Measurements from ENCODE around the gene POLD1.
"Not testable (repeated sequence)": the region's sequence is repeated elsewhere in the genome, so short reads cannot be mapped to it uniquely, and the experiment has no call there.

The POLD1 gene

DNA sequence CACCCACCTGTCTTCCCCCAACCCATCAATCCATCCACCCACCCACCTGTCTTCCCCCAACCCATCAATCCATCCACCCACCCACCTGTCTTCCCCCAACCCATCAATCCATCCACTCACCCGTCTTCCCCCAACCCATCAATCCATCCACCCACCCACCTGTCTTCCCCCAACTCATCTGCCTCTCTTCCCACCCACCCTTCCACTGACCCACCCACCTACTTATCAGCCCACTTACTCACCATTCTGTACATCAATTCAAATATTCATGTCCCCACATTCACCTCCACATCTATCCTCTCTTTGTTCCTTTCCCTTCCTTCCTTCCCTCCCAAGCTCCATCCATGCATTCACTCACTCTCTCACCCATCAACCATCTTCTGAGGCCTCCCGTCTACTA lies 55.0 kb downstream of the POLD1 start:
- DNase-seq: not testable (repeated sequence)

DNA sequence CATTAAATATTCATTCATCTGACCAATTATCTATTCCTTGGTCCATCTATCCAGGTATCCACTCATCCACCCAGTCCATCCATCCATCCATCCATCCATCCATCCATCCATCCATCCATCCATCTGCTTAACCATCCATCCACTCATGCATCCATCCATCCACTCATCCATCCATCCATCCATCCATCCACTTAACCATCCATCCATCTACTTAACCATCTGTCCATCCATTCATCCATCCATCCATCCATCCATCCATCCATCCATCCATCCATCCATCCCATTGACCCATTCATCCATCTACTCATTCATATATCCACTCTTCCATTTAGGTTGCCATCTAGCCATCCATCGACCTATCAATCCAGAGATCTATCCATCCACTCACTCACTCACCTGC lies 59.9 kb downstream of the POLD1 start:
- no peak for DNase-seq

DNA sequence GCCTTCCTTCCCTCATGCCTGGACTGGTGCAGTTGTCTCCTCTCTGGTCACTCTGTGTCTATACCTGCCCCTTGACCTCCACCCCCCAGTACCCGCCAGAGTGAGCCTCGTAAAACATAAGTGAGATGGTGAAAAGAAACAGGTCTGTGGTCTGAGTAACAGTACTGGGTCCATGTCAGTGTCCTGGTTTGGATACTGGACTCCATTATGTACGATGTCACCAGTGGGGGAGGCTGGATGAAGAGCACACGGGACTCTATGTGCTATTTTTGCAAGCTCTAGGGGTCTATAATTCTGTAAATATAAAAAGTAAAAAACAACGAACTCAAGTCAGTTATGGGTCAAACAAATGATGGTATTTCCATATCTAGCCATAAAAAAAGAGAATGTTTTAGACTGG lies 62.9 kb downstream of the POLD1 start:
- no peak for DNase-seq

DNA sequence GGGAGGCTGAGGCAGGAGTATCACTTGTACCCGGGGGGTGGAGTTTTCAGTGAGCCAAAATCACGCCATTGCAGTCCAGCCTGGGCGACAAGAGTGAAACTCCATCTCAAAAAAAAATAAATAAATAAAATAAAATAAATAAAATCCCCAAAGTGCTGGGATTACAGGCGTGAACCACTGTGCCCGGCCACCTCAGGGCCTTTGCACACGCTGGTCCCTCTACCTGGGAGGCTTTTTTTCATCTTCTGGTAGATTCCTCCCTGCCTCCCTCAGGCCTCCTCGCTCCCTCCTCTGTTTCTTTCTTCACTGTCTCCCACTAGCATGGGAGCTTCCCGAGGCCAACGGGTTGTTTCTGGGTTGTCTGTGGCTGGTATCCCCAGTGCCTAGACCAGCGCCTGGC lies 63.6 kb downstream of the POLD1 start:
- no peak for DNase-seq

DNA sequence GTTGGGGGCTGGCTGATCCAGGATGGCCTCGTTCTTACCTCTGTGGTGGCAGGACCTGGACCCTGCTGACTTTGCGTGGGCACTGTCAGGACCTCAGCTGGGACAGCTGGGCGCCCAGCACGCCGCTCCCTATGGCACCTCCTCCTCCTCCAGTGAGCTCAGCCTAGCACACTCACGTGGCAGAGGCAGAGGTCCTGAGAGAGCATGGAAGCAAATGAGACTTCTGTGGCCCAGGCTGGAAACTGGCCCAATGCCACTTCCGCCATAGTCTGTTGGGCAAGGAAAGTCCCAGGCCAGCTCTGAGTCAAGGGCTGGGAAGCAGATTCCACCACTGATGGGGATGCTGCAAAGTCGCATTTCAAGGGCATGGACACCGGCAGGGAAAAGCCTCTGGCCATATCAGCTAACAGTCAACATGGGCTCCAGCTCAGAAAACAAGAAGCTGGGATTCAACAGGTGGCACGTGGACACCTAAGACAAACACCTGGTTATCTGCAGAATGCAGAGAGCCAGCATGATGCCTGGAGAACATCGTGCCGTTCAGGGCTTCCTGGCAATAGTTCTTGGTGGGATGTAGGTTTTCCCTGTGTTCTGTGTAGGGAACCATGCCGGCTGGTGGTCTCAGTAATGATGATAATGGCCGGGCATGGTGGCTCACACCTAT lies 65.2 kb downstream of the POLD1 start:
- no peak for DNase-seq

DNA sequence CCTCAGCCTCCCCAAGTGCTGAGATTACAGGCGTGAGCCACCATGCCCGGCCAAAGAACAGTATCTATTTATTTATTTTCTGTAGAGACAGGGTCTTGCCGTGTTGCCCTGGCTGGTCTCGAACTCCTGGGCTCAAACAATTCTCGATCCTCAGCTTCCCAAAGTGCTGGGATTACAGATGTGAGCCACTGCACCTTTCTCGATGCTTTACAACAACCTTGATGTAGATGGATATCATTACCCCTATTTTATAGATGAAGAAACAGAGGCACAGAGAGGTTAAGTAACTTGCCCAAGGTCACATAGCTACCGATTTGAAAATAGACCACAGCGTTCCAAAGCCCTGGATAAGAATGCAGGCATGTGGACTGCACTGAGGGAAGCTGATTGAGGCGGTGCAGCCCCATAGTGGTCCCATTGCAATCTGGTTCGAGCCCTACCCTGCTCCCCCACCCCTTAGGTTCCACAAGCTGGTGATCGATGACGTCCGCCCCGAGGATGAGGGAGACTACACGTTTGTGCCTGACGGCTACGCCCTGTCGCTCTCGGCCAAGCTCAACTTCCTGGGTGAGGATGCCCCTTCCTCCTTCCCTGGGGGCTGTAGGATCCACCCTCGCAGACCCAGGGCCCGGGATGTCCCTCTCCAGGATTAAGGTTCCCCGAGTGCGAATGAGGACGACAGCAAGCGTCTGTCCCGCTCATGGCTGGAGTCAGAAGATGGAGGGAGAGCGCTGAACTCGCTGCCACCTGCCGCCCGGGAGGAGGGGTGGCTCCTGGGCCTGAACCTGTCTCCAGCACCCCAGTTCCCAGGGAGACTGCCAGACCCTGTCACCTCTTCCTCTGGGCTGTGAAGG lies 66.4 kb downstream of the POLD1 start:
- no peak for DNase-seq

DNA sequence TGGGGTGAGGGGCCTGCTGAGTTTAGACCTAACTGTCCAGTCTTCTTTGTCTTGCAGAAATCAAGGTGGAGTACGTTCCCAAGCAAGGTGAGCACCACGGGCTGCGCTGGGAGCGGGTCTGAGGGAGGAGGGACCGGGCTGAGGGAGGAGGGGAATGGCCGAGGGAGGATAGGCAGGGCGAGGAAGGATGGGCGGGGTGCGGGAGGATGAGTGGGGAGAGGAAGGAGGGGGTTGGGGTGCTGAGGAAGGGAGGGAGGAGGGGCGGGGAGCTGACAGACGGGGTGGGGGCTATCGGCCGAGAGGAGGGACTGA lies 67.0 kb downstream of the POLD1 start:
- DNase-seq: no peak

DNA sequence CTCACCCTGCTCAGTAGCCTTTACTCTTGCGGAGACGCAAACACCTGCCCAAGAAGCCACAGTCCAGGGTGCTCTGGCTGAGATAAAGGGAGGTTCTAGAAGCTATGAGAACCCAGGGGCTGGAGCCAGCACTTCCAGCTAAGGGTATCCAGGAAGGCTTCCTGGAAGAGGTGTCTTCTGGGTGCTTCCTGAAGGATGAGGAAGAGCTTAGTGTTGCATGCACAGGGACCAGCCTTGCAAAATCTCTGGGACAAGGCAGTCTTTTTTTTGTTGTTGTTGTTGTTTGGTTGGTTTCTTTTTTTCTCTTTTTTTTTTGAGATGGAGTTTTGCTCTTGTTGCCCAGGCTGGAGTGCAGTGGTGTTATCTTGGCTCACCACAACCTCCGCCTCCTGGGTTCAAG lies 69.1 kb downstream of the POLD1 start:
- DNase-seq: no peak

DNA sequence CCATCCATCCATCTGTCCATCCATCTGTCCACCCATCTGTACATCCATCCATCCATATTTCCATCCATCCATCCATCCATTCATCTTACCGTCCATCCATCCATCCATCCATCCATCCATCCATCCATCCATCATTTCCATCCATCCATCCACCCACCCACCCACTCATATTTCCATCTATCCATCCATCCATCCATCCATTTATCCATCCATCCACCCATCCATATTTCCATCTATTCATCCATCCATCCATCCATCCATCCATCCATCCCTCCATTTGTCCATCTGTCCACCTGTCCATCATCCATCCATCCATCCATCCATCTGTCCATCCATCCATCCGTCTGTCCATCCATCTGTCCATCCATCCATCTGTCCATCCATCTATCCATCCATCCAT lies 71.8 kb downstream of the POLD1 start:
- no peak for DNase-seq

DNA sequence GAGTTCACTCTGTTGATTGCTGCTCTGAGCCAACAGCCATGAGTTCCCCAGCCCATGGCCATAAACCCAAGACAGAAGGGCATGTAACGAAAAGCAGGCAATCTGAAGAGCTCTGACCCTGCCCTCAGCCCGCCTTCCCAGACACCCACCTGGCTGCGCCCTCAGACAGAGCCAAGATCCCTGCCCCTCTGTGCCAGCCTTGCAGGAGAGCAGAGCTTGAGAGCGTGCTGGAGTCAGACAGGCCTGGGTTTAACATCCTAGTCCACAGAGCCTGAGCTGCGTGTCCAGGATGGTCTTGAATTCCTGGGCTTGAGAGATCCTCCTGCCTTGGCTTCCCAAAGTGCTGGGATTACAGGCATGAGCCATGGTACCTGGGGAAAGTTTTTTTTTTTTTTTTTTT lies 73.2 kb downstream of the POLD1 start:
- no peak for DNase-seq

DNA sequence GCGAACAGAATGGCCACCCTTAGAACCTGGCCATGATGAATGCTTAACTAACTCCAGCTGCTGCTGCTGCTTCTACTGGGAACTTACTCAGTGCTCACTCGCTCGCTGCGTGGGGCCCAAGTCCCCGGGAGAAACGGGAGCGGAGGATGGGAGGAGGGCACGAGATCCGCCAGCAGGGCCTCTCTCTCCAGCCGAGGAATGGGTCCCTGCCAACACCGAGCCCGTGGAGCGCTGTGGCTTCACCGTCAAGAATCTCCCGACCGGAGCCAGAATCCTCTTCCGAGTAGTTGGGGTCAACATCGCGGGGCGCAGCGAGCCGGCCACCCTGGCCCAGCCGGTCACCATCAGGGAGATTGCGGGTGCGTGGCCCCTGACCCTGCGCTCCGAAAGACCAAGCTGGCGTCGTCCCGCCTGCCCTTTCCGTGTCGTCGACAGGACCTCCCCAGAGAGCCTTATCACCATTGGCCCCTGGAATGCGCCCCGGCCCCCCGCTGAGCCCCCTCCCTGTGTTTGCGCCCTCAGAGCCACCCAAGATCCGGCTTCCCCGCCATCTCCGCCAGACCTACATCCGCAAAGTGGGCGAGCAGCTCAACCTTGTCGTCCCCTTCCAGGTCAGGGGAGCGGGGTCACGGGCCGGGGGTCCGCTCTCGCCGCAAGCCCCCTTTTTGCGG lies 74.4 kb downstream of the POLD1 start:
- no peak for DNase-seq

DNA sequence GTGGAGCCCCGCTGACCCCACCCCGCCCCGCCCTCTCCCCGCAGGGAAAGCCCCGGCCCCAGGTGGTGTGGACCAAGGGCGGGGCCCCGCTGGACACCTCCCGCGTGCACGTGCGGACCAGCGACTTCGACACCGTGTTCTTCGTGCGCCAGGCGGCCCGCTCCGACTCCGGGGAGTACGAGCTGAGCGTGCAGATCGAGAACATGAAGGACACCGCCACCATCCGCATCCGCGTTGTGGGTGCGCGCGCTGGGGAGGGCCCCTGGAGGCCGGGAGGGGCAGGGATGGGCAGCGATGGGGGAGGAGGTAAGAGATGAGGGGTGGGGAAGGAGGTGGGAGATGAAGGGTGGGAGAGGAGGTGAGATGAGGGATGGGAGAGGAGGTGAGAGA lies 74.9 kb downstream of the POLD1 start:
- DNase-seq: no peak

DNA sequence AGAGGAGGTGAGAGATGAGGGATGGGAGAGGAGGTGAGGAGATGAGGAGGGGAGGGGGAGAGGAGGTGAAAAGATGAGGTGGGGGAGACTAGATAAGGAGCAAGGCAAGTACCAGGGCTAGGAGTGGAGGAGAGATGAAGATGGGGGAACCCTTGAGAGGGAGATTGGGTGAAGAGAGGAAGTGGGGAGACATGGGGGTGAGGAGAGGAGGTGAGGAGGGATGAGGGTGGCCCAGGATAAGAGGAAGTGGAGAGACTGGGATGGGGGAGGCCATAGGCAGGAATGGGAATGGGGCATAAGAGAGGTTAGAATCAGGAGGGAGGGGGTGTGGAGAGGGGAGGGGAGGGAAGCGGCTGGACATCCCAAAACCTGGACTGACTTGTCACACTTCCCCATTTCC lies 75.5 kb downstream of the POLD1 start:
- no peak for DNase-seq

DNA sequence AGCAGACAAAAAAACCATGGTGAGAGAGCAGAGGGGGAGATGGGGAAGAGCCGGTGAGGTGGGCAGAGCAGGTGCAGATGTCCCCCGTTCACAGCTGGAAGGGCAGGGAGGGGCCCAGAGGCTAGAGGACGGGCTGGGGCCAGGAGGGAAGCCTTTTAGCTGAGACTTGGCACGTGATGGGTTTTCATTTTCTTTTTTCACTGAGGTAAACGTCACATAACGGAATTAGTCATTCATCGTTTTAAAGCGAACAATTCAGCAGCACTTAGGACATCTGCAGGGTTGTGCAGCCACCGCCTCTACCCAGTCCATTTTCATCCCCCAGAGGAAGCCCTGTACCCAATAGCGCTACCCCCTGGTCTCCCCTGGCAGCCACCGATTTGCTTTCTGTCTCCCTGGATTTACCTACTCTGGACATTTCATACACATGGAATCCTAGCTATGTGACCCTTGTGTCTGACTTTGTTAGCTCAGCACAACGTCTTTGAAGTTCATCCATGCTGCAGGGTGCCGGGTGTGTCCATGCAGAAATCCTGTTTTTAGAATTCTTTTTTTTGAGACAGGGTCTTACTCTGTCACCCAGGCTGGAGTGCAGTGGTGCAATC lies 76.1 kb downstream of the POLD1 start:
- no peak for DNase-seq

DNA sequence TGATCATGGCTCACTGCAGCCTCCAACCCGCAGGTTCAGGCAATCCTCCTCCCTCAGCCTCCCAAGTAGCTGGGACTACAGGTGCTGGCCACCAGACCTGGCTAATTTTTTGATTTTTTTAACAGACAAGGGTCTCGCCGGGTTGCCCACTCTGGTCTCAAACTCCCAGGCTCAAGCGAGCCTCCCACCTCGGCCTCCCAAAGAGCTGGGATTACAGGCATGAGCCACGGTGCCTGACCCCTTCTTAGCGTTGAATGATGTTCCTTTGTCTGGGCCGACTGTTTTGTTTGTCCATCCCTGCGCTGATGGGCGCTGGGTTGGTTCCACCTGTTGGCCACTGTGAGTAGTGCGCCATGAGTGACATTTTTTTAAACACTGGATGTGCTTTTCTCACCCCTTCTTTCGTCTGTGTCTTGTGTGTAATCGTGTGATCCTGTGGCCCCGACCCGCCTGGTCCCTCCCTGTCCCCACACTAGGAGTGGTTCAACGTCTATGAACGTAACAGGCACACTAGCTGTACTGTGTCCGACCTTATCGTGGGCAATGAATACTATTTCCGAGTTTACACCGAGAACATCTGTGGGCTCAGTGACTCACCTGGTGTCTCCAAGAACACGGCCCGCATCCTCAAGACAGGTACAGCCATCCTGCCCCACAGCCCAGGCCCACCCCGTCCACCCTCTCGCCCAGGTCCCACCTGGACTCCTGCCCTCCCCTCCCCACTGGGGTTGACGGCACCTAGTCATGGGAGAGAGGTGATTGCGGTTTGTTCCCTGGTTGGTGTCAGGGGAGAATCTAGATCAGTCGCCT lies 77.1 kb downstream of the POLD1 start:
- peak; percentile 72 for DNase-seq

DNA sequence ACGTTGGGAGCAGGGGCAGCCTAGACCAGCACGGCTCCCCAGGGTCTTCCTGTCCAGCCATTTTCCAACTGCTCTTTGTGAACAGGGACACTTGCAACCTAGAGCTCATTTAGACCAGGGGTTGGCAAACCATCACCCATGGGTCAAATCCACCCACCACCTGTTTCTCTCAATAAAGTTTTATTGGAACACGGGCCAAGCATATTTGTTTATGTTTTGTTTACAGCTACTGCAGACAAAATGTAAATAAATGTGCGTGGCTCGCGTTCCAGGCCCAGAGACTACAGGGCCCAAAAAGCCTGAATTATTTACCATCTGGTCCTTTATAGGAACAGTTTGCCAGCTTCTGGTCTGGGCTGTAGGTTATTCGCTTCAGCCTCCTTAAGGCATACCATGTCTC lies 78.8 kb downstream of the POLD1 start:
- DNase-seq: no peak

DNA sequence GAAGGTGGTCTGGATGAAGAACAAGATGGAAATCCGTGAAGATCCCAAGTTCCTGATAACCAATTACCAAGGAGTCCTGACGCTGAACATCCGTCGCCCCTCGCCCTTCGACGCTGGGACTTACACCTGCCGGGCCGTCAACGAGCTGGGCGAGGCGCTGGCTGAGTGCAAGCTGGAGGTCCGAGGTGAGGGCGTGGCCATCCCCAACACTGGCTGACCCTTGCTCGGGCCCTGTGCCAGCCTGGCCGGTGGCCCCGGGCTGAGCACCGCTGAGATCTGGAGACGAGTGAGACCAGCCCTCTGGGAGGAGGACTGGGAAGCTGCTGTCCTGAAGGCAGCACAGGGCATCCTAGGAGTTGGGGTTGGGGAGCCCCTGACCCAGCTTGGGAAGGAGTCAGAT lies 80.2 kb downstream of the POLD1 start:
- no peak for DNase-seq

DNA sequence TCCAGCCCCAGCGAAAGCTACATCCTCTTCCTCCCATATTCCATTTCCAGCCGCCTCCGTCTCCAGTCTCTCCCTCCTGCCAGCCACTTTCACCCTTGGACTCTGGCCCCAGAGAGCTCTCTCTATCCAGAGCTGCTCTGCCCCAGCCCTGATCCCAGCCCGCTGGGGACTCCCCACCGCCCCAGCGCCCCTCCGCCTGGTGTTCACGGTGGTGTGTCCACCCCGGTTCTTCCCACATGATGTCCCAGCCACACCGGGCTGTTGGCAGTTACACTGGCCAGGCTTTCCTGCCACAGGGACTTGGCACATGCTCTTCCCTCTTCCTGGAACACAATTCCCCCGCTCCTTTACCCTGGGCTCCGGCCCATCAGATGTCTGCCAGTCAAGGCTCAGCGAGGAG lies 80.9 kb downstream of the POLD1 start:
- no peak for DNase-seq

DNA sequence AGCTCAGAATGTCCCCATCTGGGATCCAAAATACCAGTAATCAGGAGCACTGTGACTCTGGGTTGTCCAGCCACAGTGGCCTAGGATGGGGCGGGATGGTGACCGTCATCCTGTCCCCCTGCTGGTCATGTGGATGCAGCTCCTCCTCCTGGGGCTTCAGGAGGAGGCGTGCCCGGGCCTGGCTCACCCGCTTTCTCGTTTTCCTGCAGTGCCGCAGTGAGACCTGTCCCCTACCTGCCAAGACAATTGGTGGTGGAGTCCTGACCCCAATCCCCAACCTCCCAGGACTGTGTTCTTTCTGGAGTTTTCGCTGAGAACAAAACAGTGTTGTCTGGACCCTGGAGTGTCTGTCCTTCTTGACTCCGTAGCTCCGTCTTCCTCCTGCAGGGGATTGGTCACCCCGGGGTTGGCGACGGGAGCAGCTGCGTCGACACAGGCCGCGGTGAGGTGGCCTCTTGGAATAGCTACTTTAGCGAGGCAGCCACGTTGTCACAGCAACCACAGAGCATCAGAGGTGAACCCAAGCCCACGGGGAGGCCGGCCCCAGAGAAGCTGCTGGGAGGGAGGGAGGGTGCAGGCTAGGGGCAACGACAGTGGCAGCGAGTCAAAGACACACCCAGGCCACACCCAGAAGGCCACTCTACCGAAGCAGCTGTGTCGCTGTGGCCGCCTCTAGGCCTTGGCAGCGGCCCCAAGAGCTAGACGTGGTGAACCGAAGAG lies 82.0 kb downstream of the POLD1 start:
- peak; percentile 79 for DNase-seq

DNA sequence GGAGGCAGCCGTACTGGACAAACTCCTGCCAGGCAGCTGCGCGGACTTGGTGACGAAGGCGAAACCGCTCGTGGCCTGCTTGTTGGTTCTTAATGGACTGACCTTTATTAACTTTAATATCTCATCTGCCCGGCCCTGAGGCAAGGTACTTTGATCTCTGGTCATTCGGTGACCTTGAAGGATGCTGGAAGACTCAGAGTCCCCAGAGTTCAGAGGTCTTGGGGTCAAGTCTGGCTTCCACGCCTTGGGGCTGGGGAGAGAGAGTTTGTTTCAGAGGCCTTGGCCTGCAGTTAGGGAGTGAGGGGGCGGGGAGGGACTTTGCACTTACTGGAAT lies 82.5 kb downstream of the POLD1 start:
- DNase-seq: no peak

DNA sequence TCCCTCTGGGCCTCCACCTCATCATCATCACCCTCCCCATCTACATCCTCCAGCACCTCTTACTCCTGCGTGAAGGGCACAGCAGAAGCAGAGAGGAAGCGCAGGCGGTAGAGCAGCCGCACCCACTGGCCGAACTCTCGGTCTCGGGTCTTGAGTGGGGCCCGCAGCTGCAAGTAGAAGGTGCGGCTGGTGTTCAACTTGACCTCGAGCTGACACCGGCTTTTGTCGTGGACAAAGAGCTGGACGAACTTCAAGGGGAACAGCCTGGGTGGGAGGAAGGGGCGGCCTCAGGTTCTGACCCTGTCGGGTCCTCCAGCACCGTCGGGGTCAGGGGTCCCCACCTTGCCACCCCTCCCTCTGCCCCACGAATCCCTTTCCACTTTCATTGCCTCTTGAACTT lies 83.4 kb downstream of the POLD1 start:
- no peak for DNase-seq
